AG10803 (cell line): ENCODE results near the gene ETV3.
A peak's percentile ranks its signal among the peaks of the same experiment; 100 is the strongest.

Experiments used
- DNase-seq: peaks from one replicate; pipeline ENCODE4 v3.0.0; 2010; ENCODE audit warnings: low read depth
- H3K4me3 ChIP-seq: 2 replicates; pipeline ENCODE4 v1.5.1; 2011; ENCODE audit warnings: mild to moderate bottlenecking, low read length, control low read depth
- CTCF ChIP-seq: conservative IDR thresholded peaks from 2 replicates; pipeline ENCODE4 v1.5.1; 2011; ENCODE audit warnings: mild to moderate bottlenecking, low read length, control low read depth, inconsistent platforms

ETV3 gene

GRCh38 chr1:157113106-157113505 is 25.1 kb downstream of the ETV3 start:
- no peak for DNase-seq
- TF ChIP-seq CTCF = no peak

GRCh38 chr1:157112186-157112867 is 25.9 kb downstream of the ETV3 start:
- no peak overlapping the region for H3K4me3 ChIP-seq

More at GRCh38 chr1:157113106-157113505, 25.1 kb downstream of the ETV3 start:
- H3K4me3 ChIP-seq = no peak overlapping the region

GRCh38 chr1:157111396-157112165 is 26.6 kb downstream of the ETV3 start:
- no peak for DNase-seq
- no peak for TF ChIP-seq CTCF
- no peak overlapping the region for H3K4me3 ChIP-seq

More at GRCh38 chr1:157112186-157112867, 25.9 kb downstream of the ETV3 start:
- DNase-seq = no peak
- no peak for TF ChIP-seq CTCF

- no peak for TF ChIP-seq CTCF
- DNase-seq = no peak
- H3K4me3 ChIP-seq = no peak overlapping the region
Observed at GRCh38 chr1:157110686-157111085, 27.5 kb downstream of the ETV3 start.

GRCh38 chr1:157110003-157110402 is 28.2 kb downstream of the ETV3 start:
- DNase-seq = peak; percentile 15
- TF ChIP-seq CTCF = no peak

GRCh38 chr1:157108448-157108847 is 29.7 kb downstream of the ETV3 start:
- DNase-seq = no peak
- TF ChIP-seq CTCF = no peak
- no peak overlapping the region for H3K4me3 ChIP-seq

More at GRCh38 chr1:157110003-157110402, 28.2 kb downstream of the ETV3 start:
- no peak overlapping the region for H3K4me3 ChIP-seq

- H3K4me3 ChIP-seq = no peak overlapping the region
- no peak for DNase-seq
- no peak for TF ChIP-seq CTCF
Observed at GRCh38 chr1:157107702-157108101, 30.5 kb downstream of the ETV3 start.
